ENCODE results near the gene HIF1AN. TPM values are rescaled to one million over a fixed set of nuclear protein-coding genes. Genes with fewer than 3 reads are reported as not detected.

HIF1AN gene
- total RNA-seq, 2 donors from 2014 or later = 30.8 to 40.0 TPM

DNA sequence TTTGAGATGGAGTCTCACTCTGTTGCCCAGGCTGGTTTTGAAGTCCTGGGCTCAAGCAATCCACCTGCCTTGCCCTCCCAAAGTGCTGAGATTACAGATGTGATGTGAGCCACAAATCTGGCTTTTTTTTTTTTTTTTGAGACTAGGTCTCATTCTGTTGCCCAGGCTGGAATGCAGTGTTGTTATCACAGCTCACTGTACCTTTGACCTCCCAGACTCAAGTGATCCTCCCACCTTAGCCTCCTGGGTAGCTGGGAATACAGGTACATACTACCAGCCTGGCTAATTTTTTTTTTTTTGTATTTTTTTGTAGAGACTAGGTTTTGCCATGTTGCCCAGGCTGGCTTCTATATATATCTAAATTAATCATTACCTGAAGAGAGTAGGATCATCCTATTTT lies 62.4 kb downstream of the HIF1AN start:
- DNase-seq (ENCODE audit: low spot score) = no peak
- intact Hi-C loops (cut with DNase I) = no loop called here

DNA sequence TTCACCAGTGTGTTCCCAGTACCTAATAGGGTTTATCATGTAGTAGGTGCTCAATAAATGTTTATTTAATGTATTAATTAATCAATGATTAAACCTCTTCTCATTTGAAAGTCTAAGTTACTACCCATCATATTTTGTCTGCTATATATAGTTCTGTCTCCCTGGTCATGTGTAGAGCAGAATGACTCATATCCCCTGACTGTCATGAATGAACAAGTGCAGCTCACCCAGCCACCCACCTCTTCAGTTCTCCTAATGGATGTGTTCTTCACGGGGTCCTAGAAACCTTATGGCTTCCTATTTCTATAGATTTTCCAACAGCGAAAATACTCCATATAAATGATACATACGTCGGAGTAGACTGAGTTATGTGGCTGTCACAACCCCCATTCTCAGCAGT lies 64.5 kb downstream of the HIF1AN start:
- intact Hi-C loops (cut with DNase I) = no loop called here

DNA sequence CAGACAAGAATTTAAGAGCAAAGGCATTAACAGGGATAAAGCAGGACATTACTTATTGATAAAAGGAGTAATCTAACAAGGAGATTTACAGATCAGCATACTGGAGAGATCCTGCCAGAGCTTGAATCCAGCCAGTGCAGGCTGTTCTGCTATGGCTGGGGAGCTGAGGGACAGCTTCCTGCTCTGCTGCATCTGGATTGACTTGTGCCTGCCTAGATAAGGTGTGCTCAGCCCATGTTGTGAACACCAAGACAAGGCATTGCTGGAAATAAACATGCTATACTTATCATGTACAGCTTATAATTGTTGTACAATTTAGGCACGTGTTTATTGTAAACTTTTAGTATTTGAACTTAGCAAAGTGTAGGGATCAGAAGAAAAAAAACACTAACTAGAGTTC lies 71.7 kb downstream of the HIF1AN start:
- no peak for DNase-seq (ENCODE audit: low spot score)
- intact Hi-C loops (cut with DNase I) = no loop called here

More for the DNA sequence above, 64.5 kb downstream of the HIF1AN start:
- no peak for DNase-seq (ENCODE audit: low spot score)

Other genes starting within 250 kb of the HIF1AN start
- gene BLOC1S2, start 249.3 kb upstream of the HIF1AN start, total RNA-seq = 10 to 100 TPM; 23.6 to 24.6 TPM
- gene PKD2L1, start 205.7 kb upstream of the HIF1AN start, total RNA-seq = not detected
- 10 to 100 TPM in 1 of 2 donors, 1 to 10 TPM in 1; 7.7 to 14.9 TPM for gene SCD, start 188.7 kb upstream of the HIF1AN start, total RNA-seq
- gene WNT8B, start 72.9 kb upstream of the HIF1AN start, total RNA-seq = not detected
- 1 to 10 TPM; 7.0 to 9.5 TPM for gene SEC31B, start 16.1 kb upstream of the HIF1AN start, total RNA-seq
- gene NDUFB8, start 6.1 kb upstream of the HIF1AN start, total RNA-seq = 100 to 1,000 TPM; 139 to 152 TPM
- not detected for gene PAX2, start 209.6 kb downstream of the HIF1AN start, total RNA-seq

Measured in posterior vena cava (tissue), 2 donors.